ENCODE data around the gene CCDC138.

The CCDC138 gene

DNA sequence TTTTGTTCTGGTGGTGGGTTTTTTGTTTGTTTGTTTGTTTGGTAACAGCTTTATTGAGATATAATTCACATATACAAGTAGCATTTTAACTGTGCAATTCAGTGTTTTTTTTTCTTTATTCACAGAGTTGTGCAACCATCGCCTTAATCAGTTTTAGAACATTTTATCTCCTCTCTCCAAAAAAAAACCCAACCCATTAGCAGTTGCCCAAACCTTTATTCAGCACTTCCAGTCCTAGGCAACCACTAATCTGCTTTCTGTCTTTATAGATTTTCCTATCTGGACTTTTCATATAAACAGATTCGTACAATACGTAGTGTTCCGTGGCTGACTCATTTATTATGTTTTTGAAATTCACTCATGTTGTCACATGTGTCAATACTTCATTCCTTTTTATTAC, 38.7 kb downstream of the CCDC138 start:
- no peak for DNase-seq (ENCODE audit: low read depth in 2 of 2, low spot score in 1 of 2)

DNA sequence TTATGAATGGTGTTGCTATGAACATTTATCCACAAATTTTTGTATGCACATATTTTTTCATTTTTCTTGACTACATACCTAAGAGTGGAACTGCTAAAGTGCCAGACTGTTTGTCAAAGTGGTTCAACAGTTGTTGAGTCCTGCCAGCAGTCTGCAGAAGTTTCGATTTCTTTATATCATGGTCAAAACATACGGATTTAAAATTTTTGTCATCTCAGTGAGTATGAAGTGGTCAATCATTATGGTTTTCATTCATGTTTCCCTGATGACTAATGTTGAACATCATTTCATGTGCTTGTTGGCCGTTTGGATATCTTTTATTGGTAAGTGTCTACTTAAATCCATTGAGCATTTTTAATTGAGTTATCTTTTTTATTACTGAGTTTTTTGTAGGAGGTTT, 39.2 kb downstream of the CCDC138 start:
- no peak for DNase-seq (ENCODE audit: low read depth in 2 of 2, low spot score in 1 of 2)

DNA sequence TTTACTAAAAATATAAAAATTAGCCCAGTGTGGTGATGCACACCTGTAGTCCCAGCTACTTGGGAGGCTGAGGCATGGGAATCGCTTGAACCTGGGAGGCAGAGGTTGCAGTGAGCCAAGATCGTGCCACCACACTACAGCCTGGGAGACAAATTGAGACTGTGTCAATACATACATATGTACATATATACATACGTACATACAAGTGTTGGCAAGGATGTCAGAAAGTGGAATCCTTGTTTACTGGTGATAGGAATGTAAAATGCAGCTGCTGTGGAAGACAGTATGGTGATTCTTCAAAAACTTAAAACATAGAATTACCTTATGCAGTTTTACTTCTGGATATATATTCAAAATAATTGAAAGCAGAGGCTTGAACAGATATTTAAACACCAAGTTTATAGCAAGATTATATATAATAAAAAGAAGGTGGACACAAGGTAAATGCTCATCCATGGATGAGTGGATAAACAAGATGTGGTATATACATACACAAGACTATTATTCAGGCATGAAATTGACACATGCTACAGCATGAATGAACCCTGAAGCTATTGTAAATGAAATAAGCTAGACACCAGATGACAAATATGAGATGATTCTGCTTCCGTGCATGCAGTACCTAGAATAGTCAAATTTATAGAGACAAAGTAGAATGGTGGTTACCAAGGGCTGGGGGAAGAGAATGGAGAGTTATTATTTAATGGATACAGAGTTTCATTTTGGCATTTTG, 43.2 kb downstream of the CCDC138 start:
- no peak for DNase-seq (ENCODE audit: low read depth in 2 of 2, low spot score in 1 of 2)

DNA sequence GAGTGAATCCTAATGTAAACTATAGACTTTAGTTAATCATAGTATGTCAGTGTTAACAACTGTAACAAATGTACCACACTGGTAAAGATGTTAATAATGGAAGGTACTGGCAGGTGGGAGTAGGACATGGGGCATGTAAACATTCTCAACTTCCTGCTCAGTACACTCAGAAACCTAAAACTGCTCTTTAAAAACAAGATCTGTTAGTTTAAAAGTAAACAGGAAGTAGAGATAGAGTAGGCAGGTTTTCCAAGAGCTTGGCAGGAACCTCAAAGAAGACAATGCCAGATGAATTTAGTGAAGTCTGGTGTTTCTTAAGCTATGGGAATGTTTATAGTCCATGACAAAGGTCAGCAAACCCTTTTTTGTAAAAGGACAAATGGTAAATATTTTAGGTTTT, 46.6 kb downstream of the CCDC138 start:
- DNase-seq (ENCODE audit: low read depth in 2 of 2, low spot score in 1 of 2), result no peak

DNA sequence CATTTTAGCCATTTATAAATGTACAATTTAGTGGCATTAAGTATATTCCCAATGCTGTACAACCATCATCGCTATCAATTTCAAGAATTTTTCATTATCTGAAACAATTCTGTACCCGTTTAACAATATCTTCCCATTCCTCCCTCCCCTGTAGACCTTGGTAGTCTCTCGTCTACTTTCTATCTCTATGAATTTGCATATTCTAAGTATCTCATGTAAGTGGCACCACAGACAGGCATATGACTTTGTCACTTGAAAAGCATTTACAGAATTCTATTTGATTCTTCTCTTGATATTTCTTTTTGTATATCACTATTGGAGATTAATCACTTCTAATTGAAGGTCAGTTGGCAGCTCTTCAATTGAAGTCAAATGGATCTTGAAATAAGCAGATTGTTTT, 48.0 kb downstream of the CCDC138 start:
- DNase-seq (ENCODE audit: low read depth in 2 of 2, low spot score in 1 of 2), result no peak

DNA sequence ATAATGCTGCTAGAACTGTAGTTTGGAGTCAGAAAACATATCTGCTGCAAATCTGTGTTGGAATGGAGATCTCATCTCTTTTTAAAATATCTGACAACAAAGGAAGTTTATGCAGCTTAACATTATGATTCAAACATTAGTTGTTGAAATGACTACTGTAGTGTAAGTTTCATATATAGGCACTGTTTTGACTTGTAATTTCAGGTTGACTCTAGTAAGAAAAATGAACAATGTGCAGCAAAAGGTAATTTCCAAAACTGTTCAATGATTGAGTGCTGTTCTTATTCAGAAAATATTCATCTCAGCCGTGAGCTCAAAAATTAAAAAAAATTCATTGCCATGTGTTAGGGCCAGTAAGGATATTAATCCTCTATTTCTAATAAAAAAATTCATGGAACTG, 48.5 kb downstream of the CCDC138 start:
- no peak for DNase-seq (ENCODE audit: low read depth in 2 of 2, low spot score in 1 of 2)

DNA sequence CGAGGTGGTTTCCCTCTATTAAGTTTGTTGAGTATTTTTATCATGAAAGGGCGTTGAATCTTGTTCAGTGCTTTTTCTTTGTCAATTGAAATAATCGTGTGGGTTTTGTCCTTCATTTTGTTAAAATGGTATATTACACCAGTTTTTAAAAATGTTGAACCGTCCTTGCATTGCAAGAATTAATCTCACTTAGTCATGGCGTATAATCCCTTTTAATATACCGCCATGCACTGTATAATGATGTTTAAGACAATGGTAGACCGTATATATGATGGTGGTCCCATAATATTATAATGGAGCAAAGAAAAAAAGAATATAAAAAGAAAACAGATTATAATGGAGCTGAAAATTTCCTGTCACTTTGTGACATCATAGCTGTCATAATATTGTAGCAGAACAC, 50.6 kb downstream of the CCDC138 start:
- DNase-seq (ENCODE audit: low read depth in 2 of 2, low spot score in 1 of 2), result no peak

DNA sequence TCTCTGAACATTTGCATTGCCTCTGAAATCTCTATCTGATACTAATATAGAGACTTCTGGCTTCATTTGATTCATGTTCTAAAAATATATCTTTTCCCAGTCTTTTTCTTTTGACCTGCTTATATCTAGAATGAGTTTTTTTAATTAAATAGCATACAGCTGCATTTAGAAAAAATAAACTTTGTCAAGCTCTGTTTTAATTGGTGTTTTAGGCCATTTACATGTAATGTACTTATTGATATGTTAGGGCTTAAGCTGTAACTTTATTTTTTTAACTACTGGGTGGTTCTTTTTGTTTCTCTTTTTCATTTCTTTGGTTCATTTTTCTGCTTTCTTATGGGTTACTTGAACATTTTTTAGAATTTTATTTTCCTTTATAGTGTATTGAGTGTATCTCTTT, 54.9 kb downstream of the CCDC138 start:
- DNase-seq (ENCODE audit: low read depth in 2 of 2, low spot score in 1 of 2), result no peak

DNA sequence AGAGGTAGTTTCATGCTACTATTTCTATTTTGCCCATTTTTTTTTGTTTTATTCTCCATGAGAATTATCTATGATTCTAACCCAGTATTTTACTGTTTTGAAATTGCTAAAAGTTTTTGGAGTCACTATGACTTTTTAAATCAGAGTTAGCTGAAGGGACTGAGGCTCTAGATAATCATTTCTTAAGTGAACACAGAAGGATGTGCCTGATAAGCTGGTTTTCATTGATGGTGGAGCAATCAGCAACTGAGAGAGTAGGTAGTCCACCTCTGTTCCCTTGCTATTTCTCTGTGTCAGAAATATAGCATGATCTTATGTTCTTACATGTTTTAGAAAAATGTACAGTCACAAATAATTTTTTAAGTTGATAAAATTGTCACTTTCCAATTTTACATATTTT, 59.4 kb downstream of the CCDC138 start:
- no peak for DNase-seq (ENCODE audit: low read depth in 2 of 2, low spot score in 1 of 2)

DNA sequence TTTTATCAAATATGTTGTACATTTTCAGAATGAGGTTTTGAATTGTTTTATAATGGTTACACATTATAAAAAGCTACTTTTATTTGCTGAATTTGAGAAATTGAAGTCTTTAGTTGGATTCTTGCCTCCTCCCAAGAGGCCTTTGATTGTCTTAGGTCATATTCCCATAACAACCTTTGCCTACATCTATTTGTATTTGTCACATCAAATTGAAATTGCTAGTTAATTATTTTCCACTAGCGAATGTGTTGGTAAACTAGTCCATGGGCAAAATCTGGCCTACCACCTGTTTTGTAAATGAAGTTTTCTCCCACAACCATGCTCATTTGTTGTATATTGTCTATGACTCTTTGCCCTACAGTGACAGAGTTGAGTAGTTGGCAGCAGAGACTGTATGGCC, 60.4 kb downstream of the CCDC138 start:
- no peak for DNase-seq (ENCODE audit: low read depth in 2 of 2, low spot score in 1 of 2)

DNA sequence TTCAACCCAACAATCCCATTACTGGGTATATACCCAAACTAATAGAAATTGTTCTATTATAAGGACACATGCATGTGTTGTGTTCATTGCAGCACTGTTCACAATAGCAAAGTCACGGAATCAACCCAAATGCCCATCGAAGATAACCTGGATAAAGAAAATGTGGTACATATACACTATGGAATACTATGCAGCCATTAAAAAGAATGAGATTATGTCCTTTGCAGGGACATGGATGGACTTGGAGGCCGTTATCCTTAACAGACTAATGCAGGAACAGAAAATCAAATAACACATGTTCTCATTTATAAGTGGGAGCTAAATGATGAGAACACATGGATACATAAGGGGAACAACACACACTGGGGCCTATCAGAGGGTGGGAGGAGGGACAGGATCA, 65.8 kb downstream of the CCDC138 start:
- DNase-seq (ENCODE audit: low read depth in 2 of 2, low spot score in 1 of 2), result no peak

DNA sequence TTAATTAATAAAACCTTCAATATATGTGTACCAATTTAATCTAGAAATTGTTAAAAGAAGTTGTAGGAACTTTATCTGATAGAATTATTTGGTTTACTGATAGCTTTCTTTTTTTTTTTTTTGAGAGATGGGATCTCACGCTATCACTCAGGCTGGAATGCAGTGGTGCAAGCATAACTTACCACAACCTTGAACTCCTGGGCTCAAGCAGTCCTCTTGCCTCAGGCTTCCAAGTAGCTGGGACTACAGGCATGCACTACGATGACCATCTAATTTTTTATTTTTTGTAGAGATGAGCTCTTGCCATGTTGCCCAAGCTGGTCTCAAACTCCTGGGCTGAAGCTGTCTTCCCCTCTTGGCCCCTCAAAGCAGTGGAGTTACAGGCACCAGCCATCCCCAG, 66.8 kb downstream of the CCDC138 start:
- DNase-seq (ENCODE audit: low read depth in 2 of 2, low spot score in 1 of 2), result no peak

DNA sequence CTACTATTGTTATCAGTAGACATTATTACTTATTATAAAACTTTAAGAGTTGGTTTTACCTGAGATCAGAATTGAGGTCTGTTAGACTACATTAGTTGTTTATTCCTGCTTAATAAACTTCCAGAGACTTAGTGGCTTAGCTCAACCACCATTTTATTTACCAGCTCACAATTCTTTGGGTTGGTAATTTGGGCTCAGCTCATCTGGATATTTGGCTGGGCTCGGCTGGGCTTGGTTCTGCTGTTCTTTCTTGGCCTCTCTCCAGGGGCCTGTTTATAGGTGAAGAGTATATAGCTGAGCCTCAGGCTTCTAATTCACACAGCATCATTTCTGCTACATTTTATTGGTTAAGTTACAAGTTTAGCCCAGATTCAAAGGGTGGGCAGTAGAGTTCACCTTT, 67.9 kb downstream of the CCDC138 start:
- DNase-seq (ENCODE audit: low read depth in 2 of 2, low spot score in 1 of 2), result no peak

DNA sequence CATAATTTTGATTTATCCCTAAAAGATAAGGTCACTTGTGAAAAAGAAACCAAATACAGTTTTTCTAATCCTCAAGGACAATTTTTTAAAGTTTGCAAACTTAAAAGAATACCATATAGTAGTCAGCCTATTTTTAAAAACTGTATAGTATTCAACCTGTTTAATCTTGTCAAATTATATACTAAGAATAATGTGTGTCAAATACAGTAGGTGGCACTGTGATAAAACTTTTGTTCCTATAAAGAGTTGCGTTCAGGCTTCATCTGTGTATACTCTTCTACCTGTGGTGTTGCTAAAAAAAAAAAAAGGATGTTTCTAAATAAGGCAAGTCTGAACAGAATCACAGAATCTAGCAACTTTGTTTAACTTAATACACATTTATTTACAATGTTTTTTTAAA, 68.6 kb downstream of the CCDC138 start:
- DNase-seq (ENCODE audit: low read depth in 2 of 2, low spot score in 1 of 2), result no peak

DNA sequence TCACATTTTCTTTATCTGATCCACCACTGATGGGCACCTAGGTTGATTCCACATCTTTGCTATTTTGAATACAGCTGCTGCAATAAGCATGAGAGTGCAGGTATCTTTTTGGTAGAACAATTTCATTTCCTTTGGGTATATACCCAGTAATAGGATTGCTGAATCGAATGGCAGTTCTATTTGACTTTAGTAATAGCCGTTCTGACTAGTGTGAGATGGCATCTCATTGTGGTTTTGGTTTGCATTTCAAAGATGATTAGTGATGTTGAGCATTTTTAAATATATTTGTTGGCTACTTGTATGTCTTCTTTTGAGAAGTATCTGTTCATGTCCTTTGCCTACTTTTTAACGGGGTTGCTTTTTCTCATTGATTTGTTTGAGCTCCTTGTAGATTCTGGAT, 72.3 kb downstream of the CCDC138 start:
- no peak for DNase-seq (ENCODE audit: low read depth in 2 of 2, low spot score in 1 of 2)

DNA sequence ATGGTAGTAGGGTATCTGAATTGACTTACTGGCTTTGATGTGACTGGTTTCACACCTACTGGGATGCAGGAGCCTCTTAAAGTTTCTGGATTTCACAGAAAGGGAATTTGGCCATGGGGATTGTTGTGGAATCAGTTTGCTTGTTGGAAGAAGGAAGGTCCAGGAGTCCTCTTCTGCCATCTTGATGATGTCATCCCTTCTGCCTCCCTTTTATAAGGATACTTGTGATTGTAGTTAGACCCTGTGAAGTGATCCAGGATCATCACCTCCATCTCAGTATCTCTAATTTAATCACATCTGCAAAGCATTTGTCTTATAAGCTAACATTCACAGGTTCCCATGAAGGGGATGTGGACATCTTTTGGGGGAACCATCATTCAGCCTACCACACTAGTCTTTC, 79.5 kb downstream of the CCDC138 start:
- DNase-seq (ENCODE audit: low read depth in 2 of 2, low spot score in 1 of 2), result no peak

DNA sequence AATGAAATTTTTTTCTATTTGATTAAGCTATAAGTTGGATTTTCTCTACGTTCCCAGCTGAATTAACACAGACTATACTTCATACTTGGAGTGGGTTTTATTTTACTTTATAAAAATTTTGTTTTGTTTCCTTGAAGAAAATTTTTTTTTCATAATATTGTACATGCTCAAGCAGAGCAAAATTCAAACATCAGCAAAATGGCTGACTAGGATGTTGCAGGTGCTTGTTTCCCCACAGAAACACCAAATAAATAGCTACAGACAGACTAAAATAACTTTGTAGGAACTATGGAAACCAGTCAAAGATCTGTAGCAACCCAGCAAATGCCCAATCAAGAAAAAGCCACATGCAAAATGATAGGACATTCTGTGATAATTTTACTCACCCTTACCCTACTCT, 82.3 kb downstream of the CCDC138 start:
- DNase-seq (ENCODE audit: low read depth in 2 of 2, low spot score in 1 of 2), result no peak

DNA sequence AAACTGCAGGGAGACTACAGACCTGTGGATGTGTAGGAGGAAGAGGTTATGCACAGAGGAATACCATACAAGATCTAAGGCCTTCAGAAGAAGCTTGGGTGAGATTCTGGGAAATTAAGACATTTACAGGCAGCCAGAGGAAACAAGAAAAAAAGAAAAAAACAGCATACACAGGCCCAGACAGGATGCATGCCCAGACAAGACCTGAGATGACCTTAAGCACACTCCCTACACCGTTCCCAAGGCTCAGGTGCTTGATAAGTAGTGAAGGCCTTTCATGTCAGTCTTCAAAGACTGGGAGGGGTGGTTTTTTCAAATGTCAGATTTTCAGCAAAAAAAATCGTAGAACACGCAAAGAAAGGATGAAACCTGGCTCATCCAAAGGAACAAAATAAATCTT, 83.0 kb downstream of the CCDC138 start:
- no peak for DNase-seq (ENCODE audit: low read depth in 2 of 2, low spot score in 1 of 2)

DNA sequence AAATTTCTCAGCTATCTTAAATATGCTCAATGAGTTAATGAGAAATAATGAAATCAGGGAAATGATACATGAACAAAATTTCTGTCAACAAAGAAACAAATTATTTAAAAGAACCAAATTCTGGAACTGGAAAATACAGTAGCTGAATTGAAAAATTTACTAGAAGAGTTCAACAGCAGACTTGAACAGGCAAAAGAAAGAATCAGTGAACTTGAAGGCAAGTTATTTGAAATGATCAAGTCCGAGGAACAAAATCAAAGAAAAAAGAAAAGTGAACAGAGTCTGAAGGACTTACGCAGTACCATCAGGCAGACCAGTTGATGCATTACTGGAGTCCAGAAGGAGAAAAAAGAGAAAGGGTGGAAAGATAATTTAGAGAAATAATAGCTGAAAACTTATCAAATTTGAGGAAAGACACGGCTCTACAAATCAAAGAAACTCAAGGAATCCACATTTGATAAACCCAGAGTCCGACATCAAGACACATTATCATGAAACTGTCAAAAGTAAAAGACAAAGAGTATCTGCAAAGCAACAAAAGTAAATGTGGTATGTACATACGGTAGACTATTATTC, 83.6 kb downstream of the CCDC138 start:
- no peak for DNase-seq (ENCODE audit: low read depth in 2 of 2, low spot score in 1 of 2)

DNA sequence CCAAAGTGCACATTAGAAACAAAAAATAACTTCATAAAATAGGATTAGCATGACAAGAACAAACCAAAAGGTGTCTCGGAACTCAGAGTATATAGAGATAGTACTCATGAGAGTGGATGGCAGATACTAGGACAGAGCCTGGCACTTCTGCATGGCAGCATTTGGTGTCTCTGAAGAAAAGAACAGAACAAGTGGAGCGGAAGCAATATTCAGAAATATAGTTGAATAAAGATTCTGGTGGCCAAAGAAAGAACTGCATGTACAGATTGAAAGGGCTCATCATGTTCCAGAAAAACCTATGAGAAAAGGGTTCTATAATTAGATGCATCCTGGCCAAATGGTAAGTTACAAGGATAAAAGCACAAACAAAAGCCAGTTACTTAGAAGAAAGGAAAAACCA, 90.9 kb downstream of the CCDC138 start:
- DNase-seq (ENCODE audit: low read depth in 2 of 2, low spot score in 1 of 2), result no peak

DNA sequence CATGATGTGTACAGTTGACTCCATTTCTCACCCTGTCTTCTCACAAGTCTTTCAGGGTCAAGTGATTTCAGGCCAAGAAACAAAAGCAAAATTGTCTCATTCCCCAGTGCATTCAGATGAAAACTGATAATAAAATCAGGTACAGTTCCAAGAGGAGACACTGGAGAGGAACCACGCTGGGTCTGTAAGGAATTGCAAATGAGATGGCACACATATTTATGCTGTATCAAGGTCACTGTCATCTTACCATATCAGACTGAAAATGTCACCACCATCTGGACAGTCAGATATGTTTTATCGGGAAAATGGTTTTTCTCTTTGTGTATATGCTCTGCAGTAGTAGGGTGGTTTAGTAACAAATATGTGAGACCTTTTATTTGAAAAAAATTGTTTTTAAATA, 91.7 kb downstream of the CCDC138 start:
- no peak for DNase-seq (ENCODE audit: low read depth in 2 of 2, low spot score in 1 of 2)

DNA sequence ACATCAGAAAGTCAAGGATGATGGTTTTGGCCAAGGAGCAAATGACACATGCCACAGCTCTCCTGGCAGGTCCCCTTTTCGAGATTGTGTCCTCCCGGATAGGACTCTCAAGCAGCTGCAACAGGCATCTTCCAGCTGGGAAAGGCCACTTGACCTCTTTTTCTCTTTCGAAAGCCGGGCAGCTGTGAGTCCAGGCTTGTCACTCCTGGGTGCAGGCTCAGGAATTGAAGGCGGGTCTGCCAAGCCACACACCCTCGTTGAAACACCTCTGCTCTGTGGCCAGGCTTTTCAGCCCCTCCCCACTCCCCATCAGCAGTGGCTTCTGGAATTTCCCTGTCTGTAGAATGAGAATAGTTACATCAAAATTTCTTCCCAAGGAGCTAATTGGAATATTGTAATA, 98.0 kb downstream of the CCDC138 start:
- DNase-seq (ENCODE audit: low read depth in 2 of 2, low spot score in 1 of 2), result no peak

DNA sequence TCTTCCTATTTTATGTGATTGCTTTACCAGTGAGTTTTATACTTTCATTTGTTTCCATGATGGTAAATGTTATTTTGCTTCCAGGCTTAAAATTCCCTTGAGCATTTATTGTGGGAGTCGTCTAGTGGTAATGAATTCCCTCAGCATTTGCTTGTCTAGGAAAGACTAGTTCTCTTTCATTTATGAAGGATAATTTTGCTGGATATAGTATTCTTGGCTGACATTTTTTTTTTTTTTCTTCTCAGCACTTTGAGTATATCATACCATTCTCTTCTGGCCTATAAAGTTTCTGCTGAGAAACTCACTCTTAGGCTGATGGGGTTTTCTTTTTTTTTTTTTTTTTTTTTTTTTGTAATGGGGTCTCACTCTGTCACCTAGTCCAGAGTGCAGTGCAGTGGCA, 103.3 kb downstream of the CCDC138 start:
- no peak for DNase-seq (ENCODE audit: low read depth in 2 of 2, low spot score in 1 of 2)

All from stimulated activated CD8-positive, alpha-beta memory T cell treated with anti-CD3 and anti-CD28 coated beads, Interleukin-4, amount 100 ng/mL, for 4 hours (primary cell).